H9 (cell line): ENCODE results near the gene TUBB4B. TPM values are rescaled to one million over a fixed set of nuclear protein-coding genes. Genes with fewer than 3 reads are reported as not detected.
"Not testable (repeated sequence)": the region's sequence is repeated elsewhere in the genome, so short reads cannot be mapped to it uniquely, and the experiment has no call there.

Experiments used
- DNase-seq: peaks from one replicate; pipeline ENCODE4 v3.0.0-alpha.2; 2017
- H2AFZ ChIP-seq: one replicate; pipeline ENCODE4 v1.6.1; 2013; ENCODE audit warnings: mild to moderate bottlenecking, low read length, control low read depth, moderate library complexity
- H2AK5ac ChIP-seq: 2 replicates; pipeline ENCODE4 v1.6.1; 2013; ENCODE audit warnings: low read length, control low read depth, mixed read lengths; ENCODE audit not compliant: insufficient read length
- H2BK120ac ChIP-seq: one replicate; pipeline ENCODE4 v1.6.1; 2013; ENCODE audit warnings: low read depth, mild to moderate bottlenecking, low read length, control low read depth, inconsistent platforms; ENCODE audit not compliant: poor library complexity, severe bottlenecking
- H2BK12ac ChIP-seq: 2 replicates; pipeline ENCODE4 v1.6.1; 2013; ENCODE audit warnings: low read length, control low read depth, mixed read lengths, low read depth; ENCODE audit not compliant: insufficient read length
- H2BK15ac ChIP-seq: 2 replicates; pipeline ENCODE4 v1.6.1; 2013; ENCODE audit warnings: low read depth, low read length, control low read depth
- H2BK20ac ChIP-seq: one replicate; pipeline ENCODE4 v1.6.1; 2013; ENCODE audit warnings: low read depth, mild to moderate bottlenecking, low read length, control low read depth, inconsistent platforms; ENCODE audit not compliant: poor library complexity, severe bottlenecking
- H2BK5ac ChIP-seq: 2 replicates; pipeline ENCODE4 v1.6.1; 2013; ENCODE audit warnings: low read length, control low read depth, mixed read lengths; ENCODE audit not compliant: insufficient read length
- H3K14ac ChIP-seq: 2 replicates; pipeline ENCODE4 v1.6.1; 2013; ENCODE audit warnings: low read length, control low read depth; ENCODE audit not compliant: insufficient read depth
- H3K18ac ChIP-seq: 2 replicates; pipeline ENCODE4 v1.6.1; 2013; ENCODE audit warnings: low read depth, mild to moderate bottlenecking, mixed read lengths, low read length, control low read depth; ENCODE audit not compliant: insufficient read length
- H3K23ac ChIP-seq: 2 replicates; pipeline ENCODE4 v1.6.1; 2013; ENCODE audit warnings: low read length, control low read depth, mixed read lengths, low read depth; ENCODE audit not compliant: insufficient read length
- H3K23me2 ChIP-seq: 2 replicates; pipeline ENCODE4 v1.6.1; 2013; ENCODE audit warnings: low read depth, mild to moderate bottlenecking, mixed read lengths, low read length, control low read depth; ENCODE audit not compliant: insufficient read length, poor library complexity, severe bottlenecking
- H3K27ac ChIP-seq: 2 replicates; pipeline ENCODE4 v1.5.1; 2013; ENCODE audit warnings: low read length, control low read depth, mixed read lengths, low read depth; ENCODE audit not compliant: insufficient read length
- H3K27me3 ChIP-seq: 2 replicates; pipeline ENCODE4 v1.6.1; 2013; ENCODE audit warnings: low read length, control low read depth, inconsistent platforms; ENCODE audit not compliant: insufficient read depth
- H3K4ac ChIP-seq: 2 replicates; pipeline ENCODE4 v1.6.1; 2013; ENCODE audit warnings: low read depth, mild to moderate bottlenecking, control low read depth, inconsistent platforms, low read length, moderate library complexity
- H3K4me1 ChIP-seq: 2 replicates; pipeline ENCODE4 v1.6.1; 2013; ENCODE audit warnings: low read length, control low read depth, inconsistent platforms; ENCODE audit not compliant: insufficient read depth
- H3K4me2 ChIP-seq: 2 replicates; pipeline ENCODE4 v1.6.1; 2013; ENCODE audit warnings: low read length, control low read depth, mixed read lengths; ENCODE audit not compliant: insufficient read length, insufficient read depth
- H3K56ac ChIP-seq: 2 replicates; pipeline ENCODE4 v1.6.1; 2013; ENCODE audit warnings: low read depth, mild to moderate bottlenecking, mixed read lengths, low read length, control low read depth; ENCODE audit not compliant: insufficient read length
- H3K79me1 ChIP-seq: 2 replicates; pipeline ENCODE4 v1.6.1; 2013; ENCODE audit warnings: low read depth, mild to moderate bottlenecking, moderate library complexity, low read length, control low read depth, inconsistent platforms; ENCODE audit not compliant: insufficient read depth, poor library complexity, severe bottlenecking
- H3K79me2 ChIP-seq: 2 replicates; pipeline ENCODE4 v1.6.1; 2013; ENCODE audit warnings: low read length, control low read depth, inconsistent platforms; ENCODE audit not compliant: insufficient read depth
- H3K9ac ChIP-seq: 2 replicates; pipeline ENCODE4 v1.6.1; 2013; ENCODE audit warnings: low read length, control low read depth, mixed read lengths; ENCODE audit not compliant: insufficient read length; ENCODE audit errors: extremely low read depth
- H3K9me3 ChIP-seq: one replicate; pipeline ENCODE4 v1.6.1; 2013; ENCODE audit warnings: low read depth, low read length, inconsistent platforms; ENCODE audit not compliant: control insufficient read depth
- H3T11ph ChIP-seq: one replicate; pipeline ENCODE4 v1.6.1; 2013; ENCODE audit warnings: mild to moderate bottlenecking, low read length, control low read depth, inconsistent platforms
- H4K20me1 ChIP-seq: one replicate; pipeline ENCODE4 v1.6.1; 2013; ENCODE audit not compliant: control insufficient read depth, insufficient read length, insufficient read depth
- H4K5ac ChIP-seq: 2 replicates; pipeline ENCODE4 v1.6.1; 2013; ENCODE audit warnings: low read depth, mild to moderate bottlenecking, mixed read lengths, low read length, control low read depth; ENCODE audit not compliant: insufficient read length
- H4K8ac ChIP-seq: replicated peaks from 2 replicates; pipeline ENCODE4 v1.6.1; 2013; ENCODE audit warnings: low read length, control low read depth, mixed read lengths, low read depth; ENCODE audit not compliant: insufficient read length
- H4K91ac ChIP-seq: 2 replicates; pipeline ENCODE4 v1.6.1; 2013; ENCODE audit warnings: low read depth, mild to moderate bottlenecking, moderate library complexity, mixed read lengths, low read length, control low read depth; ENCODE audit not compliant: insufficient read length
- H3K27ac Mint-ChIP-seq, 3 experiments: 2 replicates in 2 of 3; 3 replicates in 1 of 3; pipeline ENCODE4 v1.8.0; 2020 to 2021; ENCODE audit warnings: mixed read lengths in 3 of 3, mild to moderate bottlenecking in 1 of 3, moderate library complexity in 1 of 3
- H3K27me3 Mint-ChIP-seq: 2 replicates; pipeline ENCODE4 v1.8.0; 2021; ENCODE audit warnings: low read depth, mild to moderate bottlenecking, moderate library complexity, mixed read lengths
- H3K36me3 Mint-ChIP-seq, 3 experiments: 2 replicates in 2 of 3; 3 replicates in 1 of 3; pipeline ENCODE4 v1.8.0; 2020 to 2021; ENCODE audit warnings: low read depth in 3 of 3, mixed read lengths in 3 of 3; ENCODE audit not compliant: insufficient read depth in 1 of 3
- H3K4me1 Mint-ChIP-seq, 2 experiments: 2 replicates each; pipeline ENCODE4 v1.8.0; 2020; ENCODE audit warnings: mixed read lengths in 2 of 2
- H3K4me3 Mint-ChIP-seq, 2 experiments: 2 replicates in 1 of 2; 3 replicates in 1 of 2; pipeline ENCODE4 v1.8.0; 2020 to 2021; ENCODE audit warnings: mild to moderate bottlenecking in 2 of 2, mixed read lengths in 2 of 2, moderate library complexity in 1 of 2
- H3K9me3 Mint-ChIP-seq, 2 experiments: 2 replicates in 1 of 2; 3 replicates in 1 of 2; pipeline ENCODE4 v1.8.0; 2020; ENCODE audit warnings: mild to moderate bottlenecking in 2 of 2, mixed read lengths in 2 of 2, moderate library complexity in 1 of 2
- WGBS: extraction: QIAGEN DNeasy Blood & Tissue Kit; methylation state at CpG from one replicate; pipeline ENCODE4 v1.1.7; 2013; ENCODE audit warnings: missing lambda C conversion rate, low lambda C conversion rate, mixed read lengths; ENCODE audit not compliant: insufficient read length; ENCODE audit errors: extremely low coverage; 5-methylcytosine and 5-hydroxymethylcytosine counted together
- total RNA-seq: library from RNA; stranded (reverse); gene quantifications from 2 replicates; pipeline ENCODE4 v1.2.1, GENCODE V29; 2021
- TF ChIP-seq, protein P1 (sequence below): fragments of 200-600 bp; sonication (generic); conservative IDR thresholded peaks from 3 replicates; pipeline ENCODE4 v1.8.0; 2021; ENCODE audit warnings: antibody characterized with exemption, mild to moderate bottlenecking

Gene TUBB4B
- total RNA-seq, 1 experiment from 2014 or later, result 378 TPM

GRCh38 chr9:137262173-137262908 lies 21.3 kb downstream of the TUBB4B start:
- H3K4ac ChIP-seq, H4K20me1 ChIP-seq, H2BK20ac ChIP-seq, H3K56ac ChIP-seq, H3K4me1 ChIP-seq, H2AFZ ChIP-seq, DNase-seq, H3K18ac ChIP-seq, H3K14ac ChIP-seq, H4K5ac ChIP-seq, H3K27ac Mint-ChIP-seq, H3K9me3 ChIP-seq, H3K4me3 Mint-ChIP-seq, H3K23me2 ChIP-seq, H3T11ph ChIP-seq, H3K4me1 Mint-ChIP-seq, H3K4me2 ChIP-seq, H3K23ac ChIP-seq, H4K91ac ChIP-seq, H3K79me2 ChIP-seq, H3K9me3 Mint-ChIP-seq, H3K9ac ChIP-seq, H2BK12ac ChIP-seq, H2BK120ac ChIP-seq, H3K27me3 Mint-ChIP-seq, H4K8ac ChIP-seq, H3K27me3 ChIP-seq, H3K27ac ChIP-seq, H3K79me1 ChIP-seq, H2BK5ac ChIP-seq, H2BK15ac ChIP-seq, H2AK5ac ChIP-seq: not testable (repeated sequence)
- peaks cover 10 to 46% (median 36%) of the 10 kb centered on the region in 3 experiments; a peak in 6 of 7 replicates for H3K36me3 Mint-ChIP-seq
- no CpG with 5 or more reads among the region's 15 CpGs for WGBS
- TF ChIP-seq, protein P1, sequence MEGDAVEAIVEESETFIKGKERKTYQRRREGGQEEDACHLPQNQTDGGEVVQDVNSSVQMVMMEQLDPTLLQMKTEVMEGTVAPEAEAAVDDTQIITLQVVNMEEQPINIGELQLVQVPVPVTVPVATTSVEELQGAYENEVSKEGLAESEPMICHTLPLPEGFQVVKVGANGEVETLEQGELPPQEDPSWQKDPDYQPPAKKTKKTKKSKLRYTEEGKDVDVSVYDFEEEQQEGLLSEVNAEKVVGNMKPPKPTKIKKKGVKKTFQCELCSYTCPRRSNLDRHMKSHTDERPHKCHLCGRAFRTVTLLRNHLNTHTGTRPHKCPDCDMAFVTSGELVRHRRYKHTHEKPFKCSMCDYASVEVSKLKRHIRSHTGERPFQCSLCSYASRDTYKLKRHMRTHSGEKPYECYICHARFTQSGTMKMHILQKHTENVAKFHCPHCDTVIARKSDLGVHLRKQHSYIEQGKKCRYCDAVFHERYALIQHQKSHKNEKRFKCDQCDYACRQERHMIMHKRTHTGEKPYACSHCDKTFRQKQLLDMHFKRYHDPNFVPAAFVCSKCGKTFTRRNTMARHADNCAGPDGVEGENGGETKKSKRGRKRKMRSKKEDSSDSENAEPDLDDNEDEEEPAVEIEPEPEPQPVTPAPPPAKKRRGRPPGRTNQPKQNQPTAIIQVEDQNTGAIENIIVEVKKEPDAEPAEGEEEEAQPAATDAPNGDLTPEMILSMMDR, result peak; percentile 66
